ENCODE measurements around the gene NSD2. TPM values are rescaled to one million over a fixed set of nuclear protein-coding genes. Genes with fewer than 3 reads are reported as not detected.
A peak's percentile ranks its signal among the peaks of the same experiment; 100 is the strongest.
"Not testable (repeated sequence)": the region's sequence is repeated elsewhere in the genome, so short reads cannot be mapped to it uniquely, and the experiment has no call there.

Gene NSD2
- 71.3 TPM for total RNA-seq

DNA sequence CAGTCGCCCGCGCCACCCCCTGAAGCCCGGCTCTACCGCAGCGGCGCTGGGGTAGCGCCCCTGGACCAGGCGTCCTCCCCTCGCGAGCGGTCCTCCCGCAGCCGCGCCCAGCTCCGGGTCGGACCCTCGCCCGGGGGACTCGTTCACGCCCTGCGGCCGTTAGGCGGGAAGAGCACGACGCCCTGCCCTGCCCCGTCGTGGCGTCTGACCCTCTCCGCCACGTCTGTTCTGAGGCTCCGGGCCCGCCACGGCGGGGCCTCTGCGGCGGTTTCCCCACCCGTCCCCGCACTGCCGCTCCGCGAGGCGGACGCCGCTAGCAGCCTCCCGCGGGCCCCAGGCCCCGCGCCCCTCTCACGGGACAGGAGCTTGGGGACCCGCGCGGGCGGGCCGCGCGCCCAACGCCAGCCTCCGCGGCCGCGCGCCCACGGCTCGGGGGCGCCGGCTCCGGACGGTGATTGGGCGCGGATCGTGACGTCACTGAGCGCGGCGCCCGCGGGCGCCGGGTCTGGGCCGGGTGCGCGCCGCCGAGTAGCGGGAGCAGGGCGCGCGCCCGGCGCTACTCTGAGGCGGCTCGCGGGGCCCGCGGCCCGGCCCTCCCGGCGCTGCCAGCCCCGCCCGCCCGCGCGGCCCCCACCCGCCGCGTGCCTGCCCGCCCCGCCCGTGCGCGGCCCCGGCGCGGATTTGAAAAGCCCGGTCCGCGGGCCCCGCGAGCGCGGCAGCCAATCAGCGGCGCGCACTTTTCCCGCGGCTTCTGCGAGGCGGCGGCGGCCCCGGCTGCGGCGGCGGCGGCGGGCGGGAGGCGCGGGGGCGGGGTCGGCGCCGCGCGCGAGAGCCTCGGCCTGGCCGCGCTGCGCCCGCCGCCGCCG is at the start of gene NSD2:
Gene NSD2, plus strand, starts transcription at position 816 of the 866 bp plus-strand sequence. CDS start 29,262 bp downstream, outside the sequence.
- peak; percentile 96 for DNase-seq

DNA sequence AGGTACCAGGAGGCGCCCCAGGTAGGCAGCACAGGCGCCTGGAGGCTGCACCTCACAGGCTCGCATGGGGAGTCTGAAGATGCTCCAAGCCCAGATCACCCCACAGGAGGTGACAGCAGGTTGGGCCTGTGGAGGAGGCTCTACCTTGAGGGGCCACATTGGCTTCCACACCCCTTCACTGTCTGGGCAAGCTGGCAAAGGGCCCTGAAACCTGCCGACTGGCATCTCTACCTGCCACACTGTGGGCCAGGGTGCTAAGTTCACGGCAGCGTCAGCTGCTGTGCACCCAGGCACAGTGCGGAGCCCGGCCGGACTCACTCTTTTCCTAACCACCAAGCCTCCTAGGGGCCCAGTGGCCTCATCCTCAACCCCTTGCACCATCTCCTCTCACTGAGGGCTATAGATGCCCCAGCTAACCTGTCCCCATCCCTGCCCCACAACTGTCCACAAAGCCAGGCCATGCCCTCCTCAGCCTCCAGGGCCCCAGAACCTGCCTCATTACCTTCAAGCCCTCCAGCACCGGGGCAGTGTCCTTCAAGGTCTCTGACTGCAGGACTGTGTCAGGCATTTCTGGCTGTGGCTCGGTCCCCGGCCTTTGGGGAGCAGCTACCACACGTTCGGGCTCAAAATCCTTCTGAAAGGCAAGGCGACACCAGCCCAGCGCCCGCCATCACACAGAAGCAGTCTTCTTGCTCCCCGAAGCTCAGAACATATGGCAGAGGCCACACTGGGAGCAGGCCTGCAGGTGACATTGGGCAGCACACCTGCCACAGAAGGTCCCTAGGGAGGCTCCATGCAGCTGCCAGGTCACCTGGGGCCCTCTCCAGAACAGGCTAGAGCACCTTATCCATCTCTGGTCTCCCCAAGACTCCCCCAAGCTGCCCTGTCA is 49.3 kb upstream of the NSD2 start:
- DNase-seq = no peak

DNA sequence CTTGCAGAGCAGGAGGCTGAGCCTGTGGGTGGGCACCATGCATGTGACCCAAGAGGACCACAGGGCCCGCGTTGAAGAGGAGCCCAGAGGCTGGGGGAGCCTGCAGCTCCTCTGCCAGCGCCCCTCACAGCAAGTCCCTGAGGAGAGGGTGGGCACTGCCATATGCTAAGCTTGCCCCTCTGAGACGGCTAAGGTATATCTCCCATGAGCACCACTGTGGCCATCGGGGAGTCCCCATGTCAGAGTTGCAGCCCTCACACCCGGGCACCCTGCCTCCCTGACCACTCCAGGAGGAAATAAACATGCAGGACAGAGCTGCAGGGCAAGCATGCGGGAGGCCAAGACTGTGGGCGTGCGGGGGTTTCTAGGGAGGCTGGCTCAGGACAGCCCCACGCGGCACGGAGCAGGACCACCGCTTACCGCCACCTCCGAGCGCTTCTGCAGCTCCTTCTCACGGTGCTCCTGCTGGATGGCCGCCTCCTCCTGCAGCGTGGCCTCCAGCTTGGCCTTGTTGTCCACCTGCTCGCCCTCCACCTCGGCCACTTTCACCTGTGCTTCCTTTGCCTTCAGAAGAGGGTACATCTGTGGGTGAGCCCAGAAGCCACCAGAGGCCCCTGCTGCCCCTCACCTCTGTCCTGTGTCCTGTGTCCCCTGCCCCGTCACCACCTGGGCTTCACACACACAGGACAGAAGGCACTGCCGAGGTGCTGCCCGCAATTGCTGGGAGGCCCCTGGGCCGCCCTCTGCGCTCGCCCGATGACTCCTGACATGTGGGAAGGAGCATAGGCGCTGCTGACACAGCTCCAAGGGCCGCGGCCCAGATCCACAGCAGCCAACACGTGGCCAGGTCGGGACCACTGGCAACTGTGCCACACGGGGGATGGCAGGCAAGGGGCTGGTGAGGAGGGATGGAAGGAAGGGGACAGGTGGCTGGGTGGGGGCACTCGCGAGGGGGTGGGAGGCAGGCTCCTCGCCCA is 48.3 kb upstream of the NSD2 start:
- no peak for DNase-seq

DNA sequence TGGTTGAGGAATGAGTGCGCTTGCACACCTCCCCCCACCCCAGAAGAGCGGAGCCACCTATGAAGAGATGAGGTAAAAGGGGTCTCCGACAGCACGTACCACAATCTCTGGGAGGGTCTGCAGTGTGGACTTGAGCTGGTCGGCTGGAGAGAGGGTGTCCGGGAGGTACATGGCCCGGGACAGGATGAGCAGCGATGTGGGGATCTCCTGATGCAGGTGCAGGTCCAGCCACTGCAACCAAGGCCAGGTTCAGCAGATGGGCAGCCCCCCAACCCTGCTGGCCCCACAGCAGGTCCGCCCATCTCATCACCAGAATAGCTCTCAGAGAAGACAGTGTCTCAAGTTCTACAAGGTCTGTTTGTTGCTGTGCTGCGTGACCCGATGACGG is 47.7 kb upstream of the NSD2 start:
- no peak for DNase-seq

DNA sequence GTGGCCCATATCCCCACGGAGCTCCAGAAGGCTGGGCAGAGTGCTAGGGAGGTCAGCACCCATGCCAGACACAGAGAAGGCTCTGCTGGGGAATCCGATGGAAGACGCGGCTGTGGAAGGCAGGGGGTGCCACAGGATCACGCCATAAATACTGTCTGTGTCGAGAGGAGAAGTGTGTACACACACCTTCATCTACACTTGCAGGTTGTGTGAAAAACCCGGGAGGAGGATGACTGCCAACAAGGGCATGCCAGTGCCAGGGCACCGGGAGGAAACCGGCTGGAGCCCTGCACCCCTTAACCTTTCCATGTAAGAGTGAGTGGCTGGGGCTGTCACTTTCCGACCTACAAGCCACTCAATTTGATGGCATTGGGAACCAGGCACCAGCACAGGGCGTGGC is 46.4 kb upstream of the NSD2 start:
- DNase-seq = no peak

DNA sequence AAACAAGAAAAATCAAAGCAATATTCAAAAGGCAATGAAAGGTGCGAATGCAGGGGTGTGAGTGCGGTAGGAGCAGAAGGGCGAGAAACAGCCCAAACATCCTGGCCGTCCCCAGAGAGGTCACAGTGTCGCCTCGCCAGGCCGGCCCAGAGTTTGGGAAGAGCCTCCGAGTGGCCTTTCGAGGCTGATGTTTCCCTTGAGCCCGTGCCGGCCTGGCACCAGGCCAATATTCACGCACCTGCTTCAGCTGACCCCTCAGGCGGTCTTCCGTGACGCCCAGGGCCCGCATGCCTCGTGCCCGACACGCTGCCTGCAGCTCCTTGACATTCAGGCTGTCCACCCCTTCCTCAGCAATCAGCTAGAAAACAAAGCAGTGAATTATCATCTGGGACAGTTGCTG is 45.9 kb upstream of the NSD2 start:
- no peak for DNase-seq

DNA sequence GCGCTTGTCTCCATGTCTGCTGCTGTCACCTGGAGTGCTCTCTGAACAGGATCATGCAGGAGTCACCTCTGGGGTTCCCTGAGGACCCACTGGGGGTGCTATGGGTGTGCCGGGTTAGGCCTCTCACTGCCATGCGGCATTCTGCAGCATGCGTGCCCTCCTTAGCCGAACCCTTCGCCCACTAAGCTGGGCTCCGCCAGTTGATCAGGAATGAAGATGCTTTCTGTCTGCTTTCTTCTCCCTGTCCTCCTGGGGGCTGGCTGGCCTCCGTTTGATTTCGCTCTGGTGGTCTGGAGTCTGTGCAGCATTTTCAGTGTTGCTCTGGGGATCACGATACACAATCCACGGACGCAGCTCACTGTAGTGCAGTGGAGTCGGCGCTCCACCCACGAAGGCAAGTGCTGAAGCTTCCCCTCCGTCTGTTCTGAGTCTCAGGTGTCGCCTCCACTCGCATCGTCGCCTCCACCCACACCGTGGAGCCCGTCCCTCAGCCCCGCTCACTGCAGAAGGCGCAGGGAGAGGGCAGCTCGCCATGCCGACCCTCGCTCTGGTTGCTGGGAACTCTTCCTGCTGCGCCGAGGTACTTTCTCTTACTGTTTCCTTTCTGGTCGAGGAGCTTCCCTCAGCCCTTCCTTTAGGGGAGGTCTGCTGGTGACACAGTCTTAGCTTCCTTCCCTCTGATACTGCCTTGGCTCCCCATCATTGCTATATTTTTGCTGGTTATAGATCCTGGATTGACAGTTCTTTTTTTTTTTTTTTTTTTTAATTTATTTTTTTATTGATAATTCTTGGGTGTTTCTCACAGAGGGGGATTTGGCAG is 44.5 kb upstream of the NSD2 start:
- no peak for DNase-seq

DNA sequence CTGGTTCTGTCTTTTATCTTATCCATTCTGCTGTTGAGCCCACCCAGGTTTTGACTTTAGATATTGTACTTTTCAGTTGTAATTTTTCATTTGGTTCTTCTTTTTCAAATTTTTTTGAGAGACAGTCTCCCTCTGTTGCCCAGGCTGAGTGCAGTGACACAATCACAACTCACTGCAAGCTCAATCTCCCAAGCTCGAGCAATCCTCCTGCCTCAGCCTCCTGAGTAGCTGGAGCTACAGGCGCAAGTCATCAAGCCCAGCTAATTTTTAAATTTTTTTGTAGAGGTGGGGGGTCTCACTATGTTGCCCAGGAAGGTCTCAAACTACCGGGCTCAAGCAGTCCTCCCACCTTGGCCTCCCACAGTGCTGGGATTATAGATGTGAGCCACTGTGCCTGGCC is 41.0 kb upstream of the NSD2 start:
- no peak for DNase-seq

DNA sequence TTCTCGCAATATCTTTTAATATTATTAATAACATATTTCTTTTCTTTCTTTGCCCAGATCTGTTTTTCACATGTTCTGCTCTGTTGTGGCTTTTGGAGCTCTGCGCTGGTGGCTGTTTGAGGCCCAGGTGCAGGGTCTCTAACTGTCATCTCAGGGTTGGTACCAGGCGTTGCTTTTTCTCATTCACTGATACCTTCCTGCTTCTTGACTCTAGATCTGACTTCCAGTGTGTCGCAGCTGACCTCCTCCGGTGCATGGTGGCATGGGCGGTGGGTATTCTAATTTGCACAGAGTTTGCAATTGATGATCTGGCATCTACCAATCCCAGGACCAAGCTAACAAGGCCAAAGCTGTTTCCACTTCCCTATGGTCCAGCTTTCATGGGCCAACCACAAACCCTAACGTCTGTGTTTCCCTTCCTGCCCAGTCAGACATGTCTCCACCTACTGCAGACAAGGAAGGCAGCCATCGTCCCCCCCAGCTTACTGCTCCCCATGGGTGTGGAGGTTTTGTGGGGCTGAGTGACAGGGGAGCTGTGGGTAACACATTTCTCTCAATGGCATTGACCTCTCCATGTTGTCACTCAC is 40.5 kb upstream of the NSD2 start:
- DNase-seq = no peak

DNA sequence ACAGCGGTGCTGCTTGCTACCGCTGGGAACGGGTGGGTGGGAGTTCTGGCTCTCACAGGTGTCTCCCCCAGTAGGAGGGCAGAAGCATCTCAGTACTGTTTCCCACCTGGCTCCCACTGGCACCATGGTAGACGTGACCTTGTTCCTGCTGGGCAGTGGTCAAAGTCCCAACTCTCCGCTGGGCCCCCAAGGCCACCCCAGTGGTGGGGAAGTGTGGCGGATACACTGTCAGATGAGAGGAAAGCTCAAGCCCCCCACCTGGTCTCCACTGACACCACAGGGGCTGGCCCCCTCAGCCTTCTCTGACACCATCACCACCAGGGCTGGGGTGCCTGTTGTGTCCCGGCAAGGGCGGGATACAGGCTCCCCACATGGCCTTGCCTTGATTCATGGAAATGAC is 39.9 kb upstream of the NSD2 start:
- DNase-seq = no peak

DNA sequence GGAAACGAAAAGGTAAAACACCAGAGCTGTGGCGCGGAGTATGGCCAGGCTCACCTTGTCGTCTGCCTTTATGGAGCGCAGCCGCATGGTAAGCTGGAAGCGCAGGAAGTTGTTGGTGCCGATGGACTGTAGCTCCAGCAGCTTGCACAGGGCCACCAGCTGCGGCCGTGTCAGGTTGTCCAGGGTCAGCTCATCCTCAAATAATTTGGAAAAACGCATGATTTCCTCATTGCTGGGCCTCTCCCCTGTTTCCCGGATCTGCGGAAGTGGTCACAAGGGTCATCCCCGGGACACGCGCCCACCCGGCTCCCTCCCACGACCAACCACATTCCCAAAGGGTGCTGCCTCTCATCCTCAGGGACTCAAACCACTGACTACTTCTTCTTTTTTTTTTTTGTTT is 38.5 kb upstream of the NSD2 start:
- no peak for DNase-seq

DNA sequence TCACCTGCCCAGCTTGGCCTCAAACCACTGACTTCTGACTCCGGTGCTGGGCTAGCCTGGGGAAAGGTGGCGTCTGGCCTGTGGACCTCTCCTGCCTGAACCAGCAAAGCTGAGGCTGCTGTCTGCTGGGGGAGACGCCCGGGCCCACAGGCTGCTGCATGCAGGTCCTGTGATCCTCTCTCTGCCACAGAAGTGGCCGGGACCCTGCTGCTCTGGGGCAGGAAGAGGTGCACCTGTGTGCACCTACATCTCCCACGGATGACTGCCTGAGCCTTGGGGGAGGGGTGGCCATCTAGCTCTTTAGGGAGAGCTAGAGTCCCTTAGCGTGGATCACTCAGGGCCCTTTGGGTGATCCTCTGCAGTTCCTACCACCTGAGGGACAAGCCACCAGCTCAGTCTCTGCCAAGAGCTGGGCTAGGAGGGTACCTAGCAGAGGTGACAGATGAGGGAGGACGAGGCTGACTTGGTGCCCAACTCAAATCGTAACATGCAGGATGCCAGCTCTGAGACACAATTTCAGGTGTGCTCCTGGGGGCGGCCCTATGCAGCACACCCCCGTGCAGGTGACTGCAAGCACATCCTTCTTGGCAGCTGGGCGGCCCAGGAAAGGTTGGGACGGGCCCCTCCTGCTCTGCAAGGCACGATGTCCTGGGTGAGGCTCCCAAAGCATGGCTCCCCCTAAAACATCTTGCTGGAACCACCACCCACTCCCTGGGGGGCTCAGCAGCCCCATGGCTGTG is 37.7 kb upstream of the NSD2 start:
- no peak for DNase-seq

DNA sequence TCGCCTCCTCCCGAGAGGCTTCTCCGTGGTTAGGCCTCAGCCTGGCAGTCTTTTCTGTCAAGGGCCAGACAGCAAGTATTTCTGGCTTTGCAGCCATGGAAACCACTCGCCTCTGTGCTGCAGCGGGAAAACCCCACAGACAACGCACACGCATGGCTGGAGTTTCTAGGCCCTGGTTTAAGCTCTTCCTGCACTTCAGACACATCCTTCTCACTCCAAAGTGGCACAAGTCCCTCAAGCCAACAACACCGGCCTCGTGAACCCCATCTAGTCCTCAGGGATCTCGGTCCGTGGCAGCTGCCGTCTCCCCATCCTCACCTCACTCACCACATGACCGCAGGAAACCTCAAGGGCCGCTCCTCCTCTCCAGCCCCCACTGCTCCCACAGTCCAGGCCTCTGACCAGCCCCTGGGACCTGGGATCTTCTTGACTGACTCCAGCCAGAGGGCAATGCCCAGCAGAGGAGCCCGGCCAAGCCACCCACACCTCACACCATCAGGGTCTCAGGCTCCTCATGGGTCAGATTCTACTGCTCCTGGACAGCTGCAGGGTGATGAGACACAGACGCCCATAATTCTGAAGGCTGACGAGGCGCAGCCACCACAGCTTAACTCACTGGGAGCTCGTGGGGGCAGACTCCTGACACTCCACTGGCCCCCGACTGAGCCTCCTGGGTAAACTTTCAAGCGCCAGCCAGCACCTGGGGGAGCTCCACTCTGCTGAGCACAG is 37.0 kb upstream of the NSD2 start:
- DNase-seq = no peak

DNA sequence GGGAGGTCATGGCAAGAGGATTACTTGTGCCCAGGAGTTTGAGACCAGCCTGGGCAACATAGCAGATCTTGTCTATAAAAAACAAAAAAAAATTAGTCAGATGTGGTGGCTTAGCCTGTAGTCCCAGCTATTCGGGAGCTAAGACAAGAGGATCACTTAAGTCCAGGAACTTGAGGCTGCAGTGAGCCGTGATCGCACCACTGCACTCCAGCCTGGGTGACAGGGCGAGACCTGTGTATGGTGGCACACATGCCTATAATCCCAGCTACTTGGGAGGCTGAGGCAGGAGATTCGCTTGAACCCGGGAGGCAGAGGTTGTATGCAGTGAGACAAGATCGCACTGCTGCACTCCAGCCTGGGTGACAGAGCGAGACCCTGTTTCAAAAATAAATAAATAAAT is 35.4 kb upstream of the NSD2 start:
- DNase-seq = not testable (repeated sequence)

DNA sequence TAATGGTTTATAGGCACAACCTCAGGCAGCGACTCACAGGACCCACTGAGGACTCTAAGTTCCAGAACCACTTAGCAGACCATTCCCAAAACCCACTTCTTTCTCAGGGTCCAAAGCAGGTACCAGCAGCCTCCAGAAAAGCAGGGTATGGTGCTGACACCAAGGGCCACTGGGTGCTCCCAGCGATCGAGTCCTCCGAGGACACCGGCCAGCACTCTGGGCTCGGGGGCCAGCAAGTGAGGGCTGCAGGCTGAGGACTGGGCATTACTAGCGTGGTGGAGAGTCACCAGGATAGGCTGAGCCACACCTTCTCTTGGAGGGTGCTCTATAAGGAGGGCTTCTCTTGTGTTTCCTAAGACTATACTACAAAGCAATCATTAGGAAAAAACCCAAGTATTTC is 34.5 kb upstream of the NSD2 start:
- no peak for DNase-seq

DNA sequence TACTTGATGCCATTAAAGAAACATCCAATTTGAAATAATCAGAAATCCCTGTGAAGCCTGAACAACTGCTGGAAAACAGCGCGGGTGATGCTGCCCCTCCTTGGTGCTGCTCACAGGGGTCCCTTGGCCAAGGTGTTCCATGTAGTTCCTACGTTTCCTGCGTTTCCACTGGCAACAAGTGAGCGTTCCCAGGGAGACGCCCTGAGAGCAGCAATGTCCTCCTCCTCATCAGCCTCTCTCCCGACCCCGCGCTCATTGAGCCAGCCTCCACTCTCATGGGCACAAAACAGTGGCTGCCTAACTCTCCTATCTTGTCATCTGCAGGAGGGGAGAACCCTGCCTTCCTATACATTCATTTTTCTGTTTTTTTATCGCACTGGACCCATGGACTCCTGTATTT is 34.1 kb upstream of the NSD2 start:
- DNase-seq = no peak

DNA sequence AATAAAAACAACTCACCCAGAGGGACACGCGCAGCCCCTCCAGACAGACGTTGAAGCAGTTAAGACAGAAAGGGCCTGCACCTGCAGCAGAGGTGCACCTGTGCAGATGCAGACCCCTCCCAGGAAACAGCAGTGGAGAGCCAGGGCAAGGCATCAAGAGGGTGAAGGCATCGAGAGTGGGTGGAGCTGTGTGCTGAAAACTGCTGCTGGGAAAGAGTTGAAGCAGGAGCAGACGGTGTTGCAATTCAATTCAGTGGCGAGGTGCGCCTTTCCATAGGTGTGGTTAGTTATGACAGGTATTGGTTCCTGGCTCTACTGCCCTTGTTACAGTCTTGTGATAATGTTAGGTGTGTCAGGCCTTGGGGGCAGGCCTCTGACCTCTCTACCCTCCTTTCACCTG is 31.9 kb upstream of the NSD2 start:
- no peak for DNase-seq

DNA sequence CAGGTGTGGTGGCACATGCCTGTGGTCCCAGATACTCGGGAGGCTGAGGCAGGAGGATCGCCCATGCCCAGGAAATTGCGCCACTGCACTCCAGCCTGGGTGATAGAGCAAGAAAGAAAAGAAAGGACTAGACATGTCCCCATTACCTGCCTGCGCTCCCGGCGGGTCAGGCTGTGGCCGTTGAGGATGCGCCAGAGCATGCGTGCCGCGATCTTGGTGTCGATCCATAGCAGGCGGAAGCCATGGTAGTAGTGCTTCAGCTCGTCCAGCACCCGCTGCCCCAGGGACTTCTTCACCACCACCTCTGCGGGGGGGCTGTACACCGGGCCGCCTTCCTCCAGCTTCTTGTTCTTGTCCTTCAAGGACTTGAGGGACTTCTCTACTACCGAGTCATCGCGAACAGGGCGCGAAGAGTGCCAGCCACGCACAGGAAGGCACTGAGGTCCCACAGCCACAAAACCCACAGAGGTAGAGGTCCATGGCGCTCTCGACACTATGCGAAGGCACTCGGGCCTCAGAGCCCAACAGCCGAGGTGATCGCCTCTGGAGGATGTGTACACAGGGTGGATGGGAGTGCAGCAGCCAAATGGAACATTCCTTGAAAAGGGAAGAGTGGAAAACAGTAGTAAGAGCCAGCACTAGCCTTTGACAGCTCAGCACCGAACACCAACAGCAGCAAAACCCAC is 29.8 kb upstream of the NSD2 start:
- no peak for DNase-seq

DNA sequence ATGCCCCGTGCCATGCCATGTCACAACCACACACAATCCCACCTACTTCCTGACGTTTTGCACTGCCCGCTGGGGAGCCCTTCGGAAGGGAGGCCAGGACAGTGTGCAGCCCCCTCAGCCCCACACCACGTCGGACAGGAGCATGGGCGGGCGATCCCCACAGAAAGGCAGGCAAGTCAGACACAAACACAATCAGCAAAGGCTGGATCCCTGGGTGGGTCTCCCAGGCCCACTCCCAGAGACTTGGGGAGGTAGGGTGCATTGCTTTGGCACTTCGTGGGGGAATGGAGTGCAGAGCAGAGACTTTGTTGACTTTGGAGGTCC is 29.3 kb upstream of the NSD2 start:
- no peak for DNase-seq
